Skeletal muscle tissue (tissue), 4 donors: ENCODE results near the gene TPGS1. TPM values are rescaled to one million over a fixed set of nuclear protein-coding genes. Genes with fewer than 3 reads are reported as not detected.
A peak's percentile ranks its signal among the peaks of the same experiment; 100 is the strongest.

Experiments
- H3K27ac ChIP-seq: one replicate; pipeline ENCODE4 v1.7.0; 2013; ENCODE audit warnings: mild to moderate bottlenecking, low read depth, low read length, inconsistent platforms
- H3K27me3 ChIP-seq, 3 donors: one replicate each; pipeline ENCODE4 v1.7.0; 2013; ENCODE audit warnings: low read length in 3 of 3; ENCODE audit not compliant: control insufficient read depth in 3 of 3, insufficient read depth in 3 of 3
- H3K36me3 ChIP-seq, 3 donors: one replicate each; pipeline ENCODE4 v1.7.0; 2013; ENCODE audit warnings: low read length in 3 of 3; ENCODE audit not compliant: control insufficient read depth in 3 of 3, insufficient read depth in 3 of 3
- H3K4me1 ChIP-seq, 3 donors: one replicate each; pipeline ENCODE4 v1.7.0; 2013; ENCODE audit warnings: low read length in 3 of 3, mild to moderate bottlenecking in 3 of 3; ENCODE audit not compliant: control insufficient read depth in 3 of 3, insufficient read depth in 3 of 3
- H3K4me3 ChIP-seq, 3 donors: one replicate each; pipeline ENCODE4 v1.7.0; 2013; ENCODE audit warnings: low read length in 3 of 3
- H3K9ac ChIP-seq, 3 donors: one replicate each; pipeline ENCODE4 v1.7.0; 2013; ENCODE audit warnings: low read length in 3 of 3, mild to moderate bottlenecking in 3 of 3, moderate library complexity in 2 of 3, low read depth in 1 of 3
- H3K9me3 ChIP-seq, 3 donors: one replicate each; pipeline ENCODE4 v1.7.0; 2013; ENCODE audit warnings: low read length in 3 of 3; ENCODE audit not compliant: control insufficient read depth in 3 of 3
- total RNA-seq: library from RNA; depleted of rRNA; stranded (reverse); fragments of >200 nt; gene quantifications from one replicate; pipeline ENCODE4 v1.2.3, GENCODE V29; 2014
- donor health status: Osteomylitis.

TPGS1 gene
- total RNA-seq, 1 donor from 2014 or later = 24.5 TPM

DNA sequence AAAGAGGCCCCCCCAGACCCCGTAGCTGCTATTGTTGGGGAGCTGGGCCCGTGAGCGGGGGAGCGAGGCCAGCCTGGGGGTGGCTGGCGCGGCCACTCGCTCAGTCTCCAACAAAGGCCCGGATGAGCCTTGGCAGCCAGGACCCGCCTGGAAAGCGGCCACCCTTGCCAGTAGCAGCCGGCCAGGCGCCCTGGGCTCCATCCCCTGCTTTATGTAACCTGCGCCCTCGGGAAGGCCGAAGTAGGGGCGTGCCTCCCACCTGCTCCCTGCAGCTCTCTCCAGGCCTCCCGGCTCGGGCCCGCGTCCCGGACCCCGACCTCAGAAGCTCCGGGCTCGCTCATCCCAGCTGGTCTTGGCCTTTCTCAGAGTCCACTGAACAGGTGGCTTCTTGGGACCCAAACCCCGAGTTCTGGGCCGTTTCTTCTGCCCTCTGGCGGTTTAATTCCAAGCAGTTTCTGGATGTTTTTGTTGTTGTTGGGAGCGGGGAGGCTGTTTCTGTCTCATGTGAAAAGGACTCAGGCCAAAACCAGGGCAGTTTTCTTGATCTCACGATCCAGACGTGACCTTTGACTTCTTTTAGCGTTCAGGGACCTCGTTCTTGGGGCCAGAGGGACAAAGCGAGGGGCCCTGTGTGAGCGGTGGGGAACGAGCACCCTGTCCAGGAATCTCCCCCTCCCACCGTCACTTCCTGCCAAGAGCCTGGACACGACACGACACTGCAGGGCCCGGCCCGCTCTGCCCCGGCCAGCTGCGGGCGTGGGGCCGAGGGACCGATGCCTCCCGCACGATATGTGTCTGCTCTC, 25.5 kb downstream of the TPGS1 start:
- Histone ChIP-seq H3K4me3 (peak overlapping the region; percentile 46 to 94 (median 88)), H3K36me3 (peaks cover 13 to 19% (median 18%) of the 10 kb centered on the region in 3 donors), H3K27me3 (peaks cover 0 to 6% (median 6%) of the 10 kb centered on the region in 3 donors), H3K9ac (peak overlapping the region; percentile 89 to 96 (median 94)), H3K9me3 (no peaks in the 10 kb centered on the region), H3K27ac (peak overlapping the region; percentile 90), H3K4me1 (peaks cover 30 to 38% (median 37%) of the 10 kb centered on the region in 3 donors)

DNA sequence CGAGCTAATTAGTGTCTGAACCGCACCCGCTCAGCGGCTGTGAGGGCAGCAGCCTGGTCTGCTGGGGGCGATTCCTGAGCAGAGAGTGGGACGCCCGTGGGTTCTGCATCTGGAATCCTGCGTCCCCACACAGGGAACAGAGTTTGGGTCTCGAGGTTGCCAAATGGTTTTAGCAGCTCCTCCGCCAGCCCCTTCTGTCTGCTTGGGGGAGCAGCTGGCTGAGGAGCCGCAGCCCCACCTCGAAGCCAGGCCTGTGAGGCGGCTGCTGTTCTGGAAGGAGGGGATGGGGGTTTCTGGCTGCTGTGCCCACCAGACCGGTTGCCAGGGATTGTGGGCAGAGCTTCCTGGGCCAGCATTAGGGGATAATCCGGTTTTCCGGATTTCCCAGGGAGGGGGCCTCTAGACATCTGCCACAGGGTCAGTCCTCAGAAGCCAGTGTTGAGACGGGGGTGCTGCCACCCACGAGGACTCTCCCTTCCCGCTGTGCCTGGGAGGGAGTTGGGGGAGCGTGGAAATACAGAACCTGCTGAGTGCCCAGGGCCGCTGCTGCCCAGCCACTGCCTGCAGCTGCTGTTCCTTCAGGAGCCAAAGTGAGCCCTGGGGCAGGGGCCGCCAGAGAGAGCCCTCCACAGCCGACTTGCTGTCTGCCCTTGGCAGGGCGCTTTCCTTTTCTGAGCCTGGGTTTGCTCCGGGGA, 26.2 kb downstream of the TPGS1 start:
- no peaks in the 10 kb centered on the region for H3K9me3 ChIP-seq
- H3K27ac ChIP-seq = peak overlapping the region; percentile 90
- peak overlapping the region; percentile 46 to 94 (median 88) for H3K4me3 ChIP-seq
- peaks cover 30 to 45% (median 37%) of the 10 kb centered on the region in 3 donors for H3K4me1 ChIP-seq
- peaks cover 18 to 27% (median 24%) of the 10 kb centered on the region in 3 donors for H3K36me3 ChIP-seq
- H3K27me3 ChIP-seq = peaks cover 0 to 3% (median 3%) of the 10 kb centered on the region in 3 donors
- peak overlapping the region; percentile 89 to 96 (median 94) for H3K9ac ChIP-seq

DNA sequence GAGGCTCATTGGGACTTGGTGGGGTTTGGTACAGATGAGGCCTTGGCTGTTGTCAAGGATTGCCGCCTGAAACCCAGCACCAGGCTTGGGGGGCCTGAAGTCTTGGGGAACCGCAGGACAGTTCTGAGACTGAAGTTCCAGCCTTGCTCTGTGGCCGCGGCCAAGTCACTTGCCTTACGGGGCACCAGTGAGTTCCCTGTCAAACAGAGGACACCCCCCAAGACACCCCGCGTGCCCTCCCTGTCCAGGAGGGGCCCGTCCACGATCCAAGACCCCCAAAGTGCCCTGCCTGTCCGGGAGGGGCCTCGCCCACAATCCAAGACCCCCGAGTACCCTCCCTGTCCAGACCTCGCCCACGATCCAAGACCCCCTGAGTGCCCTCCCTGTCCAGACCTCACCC, 26.8 kb downstream of the TPGS1 start:
- Histone ChIP-seq H3K4me1 (peaks cover 30 to 51% (median 37%) of the 10 kb centered on the region in 3 donors), H3K27ac (peak overlapping the region; percentile 90), H3K9me3 (no peaks in the 10 kb centered on the region), H3K27me3 (no peaks in the 10 kb centered on the region), H3K36me3 (peaks cover 20 to 33% (median 24%) of the 10 kb centered on the region in 3 donors), H3K4me3 (peak overlapping the region; percentile 46 to 94 (median 88)), H3K9ac (peak overlapping the region; percentile 89 to 96 (median 94))

DNA sequence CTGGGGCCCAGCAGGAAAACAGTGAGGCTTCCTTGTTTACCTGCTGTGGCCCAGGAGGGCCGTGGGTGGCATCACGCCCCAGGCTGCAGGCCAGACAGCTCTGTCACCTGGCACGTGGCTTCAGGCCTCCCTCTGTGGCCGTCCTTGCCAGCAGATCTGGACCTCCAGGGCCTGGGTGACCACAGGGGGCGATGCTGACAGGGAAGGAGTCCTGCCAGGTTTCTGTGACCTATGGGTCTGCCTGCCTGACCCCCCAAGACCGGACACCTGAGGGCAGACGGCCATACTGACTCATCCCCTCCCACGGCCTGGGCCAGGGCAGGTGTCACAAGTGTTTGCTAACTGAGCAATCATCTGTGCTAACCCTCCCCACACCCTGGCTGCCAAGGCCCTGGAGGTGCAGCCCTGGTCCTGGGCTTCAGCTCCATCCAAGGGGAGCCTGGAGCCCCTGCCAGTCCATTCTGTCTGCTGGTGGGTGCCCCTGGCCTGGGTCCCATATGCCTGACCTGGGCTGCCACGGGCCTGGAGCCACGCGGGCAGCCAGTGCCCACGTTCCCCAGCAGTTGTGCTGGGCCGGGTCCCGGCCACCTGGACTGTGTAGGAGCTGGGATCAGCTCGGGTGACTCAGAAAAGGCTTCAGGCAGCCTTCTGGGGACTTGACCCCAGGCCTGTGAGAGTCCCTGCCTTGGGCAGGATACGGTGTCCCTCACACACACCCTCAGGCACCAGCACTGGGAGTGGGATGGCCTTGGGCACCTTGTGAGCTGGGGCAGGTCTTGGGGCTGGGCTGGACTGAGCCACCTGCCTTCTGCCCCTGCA, 27.9 kb downstream of the TPGS1 start:
- Histone ChIP-seq H3K9me3 (no peaks in the 10 kb centered on the region), H3K27me3 (no peaks in the 10 kb centered on the region), H3K4me3 (no peak overlapping the region), H3K36me3 (peaks cover 20 to 38% (median 27%) of the 10 kb centered on the region in 3 donors), H3K4me1 (peaks cover 30 to 56% (median 37%) of the 10 kb centered on the region in 3 donors), H3K9ac (peak overlapping the region in 2 of 3 donors; percentile 43 to 73), H3K27ac (peak overlapping the region; percentile 25)

DNA sequence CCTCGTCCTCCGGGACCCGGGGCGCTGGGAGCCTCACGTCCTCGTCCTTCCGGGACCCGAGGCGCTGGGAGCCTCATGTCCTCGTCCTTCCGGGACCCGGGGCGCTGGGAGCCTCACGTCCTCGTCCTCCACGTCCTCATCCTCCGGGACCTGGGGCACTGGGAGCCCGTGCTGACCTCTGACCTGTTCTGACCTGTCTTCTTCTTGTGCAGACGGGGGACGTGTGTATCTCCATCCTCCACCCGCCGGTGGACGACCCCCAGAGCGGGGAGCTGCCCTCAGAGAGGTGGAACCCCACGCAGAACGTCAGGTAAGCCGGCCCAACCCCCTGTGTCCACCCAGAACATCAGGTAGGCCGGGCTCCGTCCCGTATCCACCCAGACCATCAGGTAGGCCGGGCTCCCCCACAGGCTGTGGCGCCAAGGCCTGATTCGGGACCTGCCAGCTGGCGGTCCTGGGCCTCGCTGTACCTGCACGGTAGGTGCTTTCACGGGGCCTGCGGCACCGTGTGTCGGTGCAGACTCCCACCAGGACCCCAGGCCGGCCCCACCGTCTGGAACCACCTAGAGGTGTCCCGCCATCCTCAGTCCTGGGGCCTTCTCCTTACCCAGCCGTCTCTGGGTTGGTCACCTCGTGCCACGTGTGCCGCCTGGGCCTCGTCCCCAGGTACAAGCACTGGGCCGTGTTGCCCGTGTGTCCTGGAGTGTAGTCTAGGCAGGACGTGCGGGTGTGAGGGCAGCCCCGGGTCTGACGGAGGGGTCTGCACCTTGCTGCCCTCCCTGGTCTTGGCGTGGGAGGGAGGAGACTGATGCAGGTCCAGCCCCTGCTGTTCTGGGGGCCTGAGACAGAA, 29.0 kb downstream of the TPGS1 start:
- Histone ChIP-seq H3K36me3 (peaks cover 20 to 40% (median 28%) of the 10 kb centered on the region in 3 donors), H3K4me3 (no peak overlapping the region), H3K9me3 (no peaks in the 10 kb centered on the region), H3K9ac (no peak overlapping the region), H3K27me3 (no peaks in the 10 kb centered on the region), H3K27ac (no peak overlapping the region), H3K4me1 (peaks cover 27 to 51% (median 32%) of the 10 kb centered on the region in 3 donors)

DNA sequence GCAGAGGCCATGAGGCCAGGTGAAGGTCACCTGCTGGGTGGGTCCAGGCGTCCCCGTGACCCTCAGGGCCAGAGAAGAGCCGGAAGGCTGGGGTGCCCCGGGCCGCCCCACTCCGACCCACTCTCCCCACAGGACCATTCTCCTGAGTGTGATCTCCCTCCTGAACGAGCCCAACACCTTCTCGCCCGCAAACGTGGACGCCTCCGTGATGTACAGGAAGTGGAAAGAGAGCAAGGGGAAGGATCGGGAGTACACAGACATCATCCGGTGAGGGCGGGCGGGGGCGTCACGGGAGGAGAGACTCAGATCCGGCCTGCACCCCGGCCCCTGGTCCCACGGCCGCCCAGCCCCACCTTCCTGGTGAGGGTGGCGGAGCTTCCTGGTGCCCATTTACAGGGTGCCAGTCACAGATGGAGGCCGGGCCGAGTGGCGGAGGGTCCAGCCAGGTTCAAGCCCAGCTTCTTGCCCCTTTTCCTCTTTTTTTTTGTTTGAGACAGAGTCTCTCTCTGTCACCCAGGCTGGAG, 29.6 kb downstream of the TPGS1 start:
- no peaks in the 10 kb centered on the region for H3K27me3 ChIP-seq
- H3K9ac ChIP-seq = no peak overlapping the region
- no peak overlapping the region for H3K4me3 ChIP-seq
- peaks cover 26 to 43% (median 34%) of the 10 kb centered on the region in 3 donors for H3K36me3 ChIP-seq
- no peak overlapping the region for H3K27ac ChIP-seq
- peaks cover 27 to 51% (median 32%) of the 10 kb centered on the region in 3 donors for H3K4me1 ChIP-seq
- H3K9me3 ChIP-seq = no peaks in the 10 kb centered on the region

DNA sequence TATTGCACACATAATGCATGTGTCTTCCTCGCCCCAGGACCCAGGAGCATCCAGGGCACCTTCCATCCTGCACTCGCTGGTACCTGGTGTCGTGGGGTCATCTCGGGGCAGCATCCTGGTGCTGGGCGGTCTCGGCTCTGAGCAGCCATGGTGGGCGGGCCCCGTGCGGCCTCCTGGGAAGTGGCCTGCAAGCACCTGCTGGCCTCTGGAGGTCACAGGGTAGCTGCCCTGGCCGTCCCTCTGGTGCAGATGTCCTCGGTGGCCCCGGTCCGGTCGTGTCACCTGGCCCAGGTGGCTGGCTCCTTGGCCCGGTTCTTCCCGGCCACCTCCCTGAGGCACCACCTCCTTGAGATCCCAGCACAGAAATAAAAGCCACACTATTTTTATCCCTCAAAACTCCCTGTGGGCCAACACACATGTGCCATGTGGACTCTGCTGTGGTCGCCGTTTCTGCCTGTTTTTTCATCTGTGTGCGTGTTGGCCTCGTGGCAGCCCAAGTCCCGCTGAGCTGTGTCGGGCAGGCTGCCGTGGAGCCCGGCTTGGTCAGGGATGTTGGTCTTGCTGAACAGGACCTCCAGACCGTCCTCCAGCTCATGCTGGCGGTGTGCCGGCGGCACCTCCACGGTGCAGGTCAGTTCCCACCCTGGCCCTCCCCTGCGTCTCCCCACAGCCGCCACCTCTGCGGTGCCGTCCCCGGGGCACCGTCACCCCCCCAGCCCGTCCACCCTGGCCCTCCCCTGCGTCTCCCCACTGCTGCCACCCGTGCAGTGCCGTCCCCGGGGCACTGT, 31.5 kb downstream of the TPGS1 start:
- H3K9me3 ChIP-seq = no peaks in the 10 kb centered on the region
- peak overlapping the region in 1 of 3 donors; percentile 66 for H3K9ac ChIP-seq
- H3K36me3 ChIP-seq = peaks cover 32 to 50% (median 41%) of the 10 kb centered on the region in 3 donors
- H3K27ac ChIP-seq = no peak overlapping the region
- H3K4me1 ChIP-seq = peaks cover 17 to 39% (median 19%) of the 10 kb centered on the region in 3 donors
- no peaks in the 10 kb centered on the region for H3K27me3 ChIP-seq
- peak overlapping the region in 1 of 3 donors; percentile 6 for H3K4me3 ChIP-seq

DNA sequence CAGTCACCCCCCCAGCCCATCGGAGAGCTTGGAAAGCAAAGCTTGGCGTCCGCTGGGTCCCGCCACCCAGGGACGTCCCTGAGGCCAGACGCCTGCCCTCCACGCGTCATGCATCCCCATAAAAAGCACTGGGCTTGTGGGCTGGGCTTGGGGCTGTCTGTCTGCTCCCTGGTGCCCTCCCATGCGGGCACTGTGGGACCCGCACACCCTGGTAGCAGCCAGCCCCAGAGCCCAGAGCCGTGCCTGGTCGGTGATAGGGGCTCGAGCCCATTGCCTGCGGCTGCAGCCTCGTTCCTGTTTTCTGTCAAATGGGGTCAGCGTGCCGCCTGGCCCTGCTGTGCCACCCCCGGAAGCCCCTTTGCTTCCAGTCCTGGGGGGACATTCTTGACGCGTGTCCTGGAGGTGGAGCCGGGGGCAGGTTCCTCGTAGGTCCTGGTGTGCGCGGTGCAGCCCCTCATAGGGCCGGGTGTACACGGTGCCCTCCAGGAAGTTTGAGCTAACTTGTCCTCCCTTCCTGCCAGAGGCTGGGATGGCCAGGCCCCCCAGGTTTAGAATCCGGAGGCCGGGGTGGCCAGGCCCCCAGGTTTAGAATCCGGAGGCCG, 32.2 kb downstream of the TPGS1 start:
- H3K36me3 ChIP-seq = peaks cover 32 to 50% (median 41%) of the 10 kb centered on the region in 3 donors
- H3K4me1 ChIP-seq = peaks cover 11 to 32% (median 12%) of the 10 kb centered on the region in 3 donors
- no peak overlapping the region for H3K27ac ChIP-seq

More for the DNA sequence above, 32.2 kb downstream of the TPGS1 start:
- peak overlapping the region in 1 of 3 donors; percentile 66 for H3K9ac ChIP-seq
- H3K4me3 ChIP-seq = no peak overlapping the region
- no peaks in the 10 kb centered on the region for H3K27me3 ChIP-seq
- H3K9me3 ChIP-seq = no peaks in the 10 kb centered on the region
